Measurements from ENCODE around the gene ITPKA. TPM values are rescaled to one million over a fixed set of nuclear protein-coding genes. Genes with fewer than 3 reads are reported as not detected.

Gene ITPKA
- polyA plus RNA-seq, 1 of the 3 experiments (the other 2 are of a cell fraction): 2.2 TPM

GRCh38 chr15:41521614-41522013 is 27.9 kb downstream of the ITPKA start:
- POLR2A ChIA-PET: interaction anchor here (1.5 kb wide), 1 partner anchor 13 kb away, joined by 3 read pairs; no protein-coding TSS in a partner anchor
- no peak for TF ChIP-seq EZH2phosphoT487 (IDR thresholded peaks at IDR 0.05; ENCODE audit: borderline replicate concordance, low read depth)
- no peak for TF ChIP-seq REST (IDR thresholded peaks at IDR 0.05; ENCODE audit: low read depth, low read length)
- no peak for TF ChIP-seq FOXJ3 (CRISPR knock-in tag; IDR thresholded peaks at IDR 0.05)
- no peak for TF ChIP-seq CTCF (IDR thresholded peaks at IDR 0.05)
- no peak for TF ChIP-seq NFIC (IDR thresholded peaks at IDR 0.05; ENCODE audit: borderline replicate concordance)
- no peak for TF ChIP-seq FOSL2 (IDR thresholded peaks at IDR 0.05; ENCODE audit: borderline replicate concordance, low read depth)
- no peak for DNase-seq
- Histone ChIP-seq H3K4me2 (no peak overlapping the region), H3K9me2 (no peaks in the 10 kb centered on the region), H3K27ac (ENCODE audit: low read depth in 2 of 2, low read length in 1 of 2) (no peak overlapping the region), H3K79me2 (ENCODE audit: insufficient read depth) (no peaks in the 10 kb centered on the region), H3K27me3 (ENCODE audit: insufficient read depth) (no peaks in the 10 kb centered on the region), H3K36me3 (replicated peaks in 1 of 2; ENCODE audit: control insufficient read depth in 1 of 2, insufficient read depth in 2 of 2, low read length in 1 of 2) (peaks cover 7 to 11% of the 10 kb centered on the region in 2 experiments), H4K20me1 (ENCODE audit: insufficient read depth) (no peaks in the 10 kb centered on the region), H3K4me1 (ENCODE audit: control insufficient read depth in 1 of 2, insufficient read depth in 2 of 2, low read depth in 1 of 2, low read length in 1 of 2) (no peaks in the 10 kb centered on the region), H3K9ac (no peak overlapping the region), H3F3A (replicated peaks; ENCODE audit: insufficient read depth) (no peaks in the 10 kb centered on the region), H3K9me3 (no peaks in the 10 kb centered on the region), H3K4me3 (ENCODE audit: low read depth in 2 of 2, low read length in 1 of 2) (no peak overlapping the region), H2AFZ (ENCODE audit: low read depth) (no peak overlapping the region)
- CTCF ChIA-PET: no interaction called here
- WGBS (ENCODE audit: low lambda C conversion rate): 91% methylated on average over 9 of the region's 9 CpGs

GRCh38 chr15:41523097-41523496 is 29.4 kb downstream of the ITPKA start:
- TF ChIP-seq RXRA (IDR thresholded peaks at IDR 0.05; ENCODE audit: borderline replicate concordance, low read depth): no peak

More at GRCh38 chr15:41523097-41523496, 29.4 kb downstream of the ITPKA start:
- Histone ChIP-seq H3K9me2 (no peaks in the 10 kb centered on the region), H4K20me1 (ENCODE audit: insufficient read depth) (no peaks in the 10 kb centered on the region), H3K27ac (ENCODE audit: low read depth in 2 of 2, low read length in 1 of 2) (no peak overlapping the region), H3K9me3 (no peaks in the 10 kb centered on the region), H3K4me1 (ENCODE audit: control insufficient read depth in 1 of 2, insufficient read depth in 2 of 2, low read depth in 1 of 2, low read length in 1 of 2) (peaks cover 0 to 2% of the 10 kb centered on the region in 2 experiments; a peak in 1 of 4 replicates), H2AFZ (ENCODE audit: low read depth) (no peak overlapping the region), H3K9ac (no peak overlapping the region), H3K27me3 (ENCODE audit: insufficient read depth) (no peaks in the 10 kb centered on the region), H3F3A (replicated peaks; ENCODE audit: insufficient read depth) (no peaks in the 10 kb centered on the region), H3K79me2 (ENCODE audit: insufficient read depth) (no peaks in the 10 kb centered on the region), H3K4me3 (ENCODE audit: low read depth in 2 of 2, low read length in 1 of 2) (no peak overlapping the region), H3K36me3 (replicated peaks in 1 of 2; ENCODE audit: control insufficient read depth in 1 of 2, insufficient read depth in 2 of 2, low read length in 1 of 2) (peaks cover 7 to 19% of the 10 kb centered on the region in 2 experiments), H3K4me2 (no peak overlapping the region)
- no peak for DNase-seq
- no CpG with 5 or more reads among the region's 5 CpGs for WGBS (ENCODE audit: low lambda C conversion rate)
- ChIA-PET CTCF (no interaction called here), POLR2A (no interaction called here)
